Loucy (cell line): ENCODE results near the gene CFH.

Experiments
- H2AFZ ChIP-seq: fragments of 200-600 bp; sonication (generic); 2 replicates; pipeline ENCODE4 v1.6.0; 2016; ENCODE audit warnings: antibody characterized with exemption, mild to moderate bottlenecking, low read length, moderate library complexity
- H3F3A ChIP-seq: fragments of 200-600 bp; 2 replicates; pipeline ENCODE4 v1.6.0; 2016; ENCODE audit warnings: antibody characterized with exemption, low read depth, mild to moderate bottlenecking
- H3K27me3 ChIP-seq: fragments of 200-600 bp; sonication (generic); 2 replicates; pipeline ENCODE4 v1.6.1; 2014; ENCODE audit warnings: low read length, mild to moderate bottlenecking; ENCODE audit not compliant: insufficient read depth, poor library complexity, severe bottlenecking
- H3K36me3 ChIP-seq: fragments of 200-600 bp; sonication (generic); 2 replicates; pipeline ENCODE4 v1.6.1; 2016; ENCODE audit warnings: low read length; ENCODE audit not compliant: insufficient read depth
- H3K4me1 ChIP-seq: fragments of 200-600 bp; sonication (generic); 2 replicates; pipeline ENCODE4 v1.5.1; 2014; ENCODE audit warnings: low read length, mild to moderate bottlenecking; ENCODE audit not compliant: insufficient read depth, poor library complexity, severe bottlenecking
- H3K4me2 ChIP-seq: fragments of 200-600 bp; sonication (generic); 2 replicates; pipeline ENCODE4 v1.6.0; 2014; ENCODE audit warnings: antibody characterized with exemption, low read length, low read depth, mild to moderate bottlenecking; ENCODE audit not compliant: poor library complexity, severe bottlenecking
- H3K4me3 ChIP-seq: fragments of 200-600 bp; sonication (generic); 2 replicates; pipeline ENCODE4 v1.5.1; 2014; ENCODE audit warnings: low read length, mild to moderate bottlenecking, mixed read lengths; ENCODE audit not compliant: poor library complexity, severe bottlenecking
- H3K79me2 ChIP-seq: fragments of 200-600 bp; sonication (generic); 2 replicates; pipeline ENCODE4 v1.6.1; 2014; ENCODE audit warnings: low read length; ENCODE audit not compliant: insufficient read depth
- H3K9ac ChIP-seq: fragments of 200-600 bp; sonication (generic); 2 replicates; pipeline ENCODE4 v1.6.0; 2014; ENCODE audit warnings: mild to moderate bottlenecking, low read depth, low read length, moderate library complexity; ENCODE audit not compliant: poor library complexity, severe bottlenecking
- H3K9me2 ChIP-seq: fragments of 200-600 bp; sonication (generic); replicated peaks from 2 replicates; pipeline ENCODE4 v1.6.1; 2016; ENCODE audit warnings: low read depth, low read length, mixed read lengths
- H3K9me3 ChIP-seq: fragments of 200-600 bp; sonication (generic); 2 replicates; pipeline ENCODE4 v1.6.1; 2014; ENCODE audit warnings: mild to moderate bottlenecking, antibody characterized with exemption, low read length, low read depth; ENCODE audit not compliant: insufficient read depth
- H4K20me1 ChIP-seq: fragments of 200-600 bp; sonication (generic); 2 replicates; pipeline ENCODE4 v1.6.0; 2014; ENCODE audit warnings: antibody characterized with exemption, low read length, mild to moderate bottlenecking; ENCODE audit not compliant: insufficient read depth, poor library complexity, severe bottlenecking
- EZH2phosphoT487 ChIP-seq: fragments of 200-600 bp; IDR thresholded peaks from 2 replicates; pipeline ENCODE4 v1.6.1; 2018; ENCODE audit warnings: antibody characterized with exemption, mild to moderate bottlenecking, moderate library complexity, borderline replicate concordance
- TF ChIP-seq, protein P1 (sequence below): fragments of 200-600 bp; sonication (generic); conservative IDR thresholded peaks from 2 replicates; pipeline ENCODE4 v1.5.1; 2014; ENCODE audit warnings: mild to moderate bottlenecking, antibody characterized with exemption, low read length

Gene CFH

DNA sequence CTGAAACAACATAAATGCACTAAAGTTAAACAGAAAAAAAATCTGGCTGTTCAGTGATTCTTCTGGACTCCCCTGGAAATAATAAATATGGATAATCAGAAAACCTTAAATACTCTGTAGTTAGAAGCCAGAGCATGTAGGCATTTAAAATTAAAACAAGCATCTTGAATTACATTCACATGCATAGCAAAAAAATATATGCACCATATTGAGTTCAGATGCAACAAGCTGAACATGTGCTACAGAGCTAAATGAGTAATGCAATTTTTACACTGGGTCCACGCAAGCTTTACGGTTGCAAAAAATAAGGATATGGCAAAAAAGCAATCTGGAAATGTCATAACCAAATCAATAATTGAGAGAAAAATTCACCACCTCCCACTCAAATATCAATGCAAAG, 32.1 kb upstream of the CFH start:
- H3K4me1 ChIP-seq: no peaks in the 10 kb centered on the region
- H3K9me2 ChIP-seq: no peaks in the 10 kb centered on the region
- H3K9me3 ChIP-seq: no peaks in the 10 kb centered on the region
- no peak overlapping the region for H3K4me3 ChIP-seq
- no peaks in the 10 kb centered on the region for H3F3A ChIP-seq
- no peaks in the 10 kb centered on the region for H4K20me1 ChIP-seq
- no peak overlapping the region for H2AFZ ChIP-seq
- TF ChIP-seq, protein P1, sequence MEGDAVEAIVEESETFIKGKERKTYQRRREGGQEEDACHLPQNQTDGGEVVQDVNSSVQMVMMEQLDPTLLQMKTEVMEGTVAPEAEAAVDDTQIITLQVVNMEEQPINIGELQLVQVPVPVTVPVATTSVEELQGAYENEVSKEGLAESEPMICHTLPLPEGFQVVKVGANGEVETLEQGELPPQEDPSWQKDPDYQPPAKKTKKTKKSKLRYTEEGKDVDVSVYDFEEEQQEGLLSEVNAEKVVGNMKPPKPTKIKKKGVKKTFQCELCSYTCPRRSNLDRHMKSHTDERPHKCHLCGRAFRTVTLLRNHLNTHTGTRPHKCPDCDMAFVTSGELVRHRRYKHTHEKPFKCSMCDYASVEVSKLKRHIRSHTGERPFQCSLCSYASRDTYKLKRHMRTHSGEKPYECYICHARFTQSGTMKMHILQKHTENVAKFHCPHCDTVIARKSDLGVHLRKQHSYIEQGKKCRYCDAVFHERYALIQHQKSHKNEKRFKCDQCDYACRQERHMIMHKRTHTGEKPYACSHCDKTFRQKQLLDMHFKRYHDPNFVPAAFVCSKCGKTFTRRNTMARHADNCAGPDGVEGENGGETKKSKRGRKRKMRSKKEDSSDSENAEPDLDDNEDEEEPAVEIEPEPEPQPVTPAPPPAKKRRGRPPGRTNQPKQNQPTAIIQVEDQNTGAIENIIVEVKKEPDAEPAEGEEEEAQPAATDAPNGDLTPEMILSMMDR: no peak
- no peak for TF ChIP-seq EZH2phosphoT487
- no peaks in the 10 kb centered on the region for H3K79me2 ChIP-seq
- no peaks in the 10 kb centered on the region for H3K27me3 ChIP-seq
- no peak overlapping the region for H3K9ac ChIP-seq
- H3K36me3 ChIP-seq: no peaks in the 10 kb centered on the region
- H3K4me2 ChIP-seq: no peak overlapping the region

DNA sequence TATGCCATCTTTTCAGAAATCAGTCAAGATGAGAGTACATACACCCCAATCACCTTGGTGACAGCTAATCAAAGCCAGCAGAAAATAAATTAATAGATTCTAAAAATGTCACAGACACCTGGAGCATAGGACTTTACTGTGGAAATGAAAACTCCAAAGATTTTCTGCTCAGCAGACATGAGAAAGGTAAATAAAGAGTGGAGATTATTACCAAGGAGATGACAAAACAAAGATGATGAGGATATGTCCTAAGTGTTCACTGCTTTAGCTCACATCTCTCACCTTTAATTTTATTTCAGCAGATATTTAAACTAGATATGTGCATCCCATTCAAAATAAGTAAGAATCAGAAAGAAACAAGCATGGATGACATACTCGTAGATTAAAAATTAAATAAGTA, 28.8 kb upstream of the CFH start:
- Histone ChIP-seq H2AFZ (no peak overlapping the region), H3K9me2 (no peaks in the 10 kb centered on the region), H3K79me2 (no peaks in the 10 kb centered on the region)

DNA sequence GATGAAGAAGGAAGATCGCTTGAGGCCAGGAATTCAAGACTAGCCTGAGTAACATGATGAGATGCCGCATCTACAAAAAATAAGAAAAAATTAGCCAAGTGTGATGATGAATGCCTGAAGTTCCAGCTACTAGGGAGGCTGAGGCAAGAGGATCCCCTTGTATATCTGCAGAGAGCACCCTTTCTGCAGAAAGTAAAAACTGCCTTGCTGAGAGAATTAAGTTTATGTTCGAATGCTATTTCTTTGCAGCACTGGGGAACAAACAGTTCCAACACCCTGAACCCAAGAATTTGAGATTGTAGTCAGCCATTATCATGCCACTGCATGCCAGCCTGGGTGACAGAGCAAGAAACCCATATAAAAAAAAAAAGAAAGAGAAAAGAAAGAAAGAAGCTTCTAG, 23.0 kb upstream of the CFH start:
- Histone ChIP-seq H3K9me3 (no peaks in the 10 kb centered on the region), H3K4me1 (no peaks in the 10 kb centered on the region), H3K9me2 (no peaks in the 10 kb centered on the region), H3K79me2 (no peaks in the 10 kb centered on the region), H3K27me3 (no peaks in the 10 kb centered on the region), H2AFZ (no peak overlapping the region), H3K4me3 (no peak overlapping the region), H3F3A (no peaks in the 10 kb centered on the region), H3K36me3 (no peaks in the 10 kb centered on the region), H4K20me1 (no peaks in the 10 kb centered on the region), H3K4me2 (no peak overlapping the region), H3K9ac (no peak overlapping the region)
- TF ChIP-seq, protein P1: no peak
- TF ChIP-seq EZH2phosphoT487: no peak

More for the DNA sequence above, 28.8 kb upstream of the CFH start:
- H3K9me3 ChIP-seq: no peaks in the 10 kb centered on the region
- no peaks in the 10 kb centered on the region for H3K36me3 ChIP-seq
- H3K27me3 ChIP-seq: no peaks in the 10 kb centered on the region
- TF ChIP-seq EZH2phosphoT487: no peak
- TF ChIP-seq, protein P1: no peak
- H4K20me1 ChIP-seq: no peaks in the 10 kb centered on the region
- no peak overlapping the region for H3K4me2 ChIP-seq
- H3K4me3 ChIP-seq: no peak overlapping the region
- H3F3A ChIP-seq: no peaks in the 10 kb centered on the region
- H3K4me1 ChIP-seq: no peaks in the 10 kb centered on the region
- H3K9ac ChIP-seq: no peak overlapping the region
